Keratinocyte (primary cell): ENCODE measurements around the gene MCAM. TPM values are rescaled to one million over a fixed set of nuclear protein-coding genes. Genes with fewer than 3 reads are reported as not detected.
A peak's percentile ranks its signal among the peaks of the same experiment; 100 is the strongest.

Experiments
- DNase-seq: peaks from one replicate; pipeline ENCODE4 v3.0.0-alpha.2; 2011; ENCODE audit warnings: low read depth, missing footprints, low spot score
- FAIRE-seq: peaks from 2 replicates; lab custom pipeline; 2011; peaks lifted over from hg19 to GRCh38; lab: Jason Lieb, UNC
- H2AFZ ChIP-seq: 2 replicates; pipeline ENCODE4 v1.6.0; 2012; ENCODE audit warnings: low read length, control low read depth, inconsistent platforms; ENCODE audit not compliant: control insufficient read depth
- H3K27ac ChIP-seq: 2 replicates; pipeline ENCODE4 v1.5.1; 2011; ENCODE audit warnings: low read length; ENCODE audit not compliant: control insufficient read depth, insufficient read depth
- H3K27me3 ChIP-seq: 3 replicates; pipeline ENCODE4 v1.6.0; 2011; ENCODE audit warnings: low read length; ENCODE audit not compliant: control insufficient read depth, insufficient read depth; ENCODE audit errors: extremely low read depth
- H3K36me3 ChIP-seq, 2 experiments: 2 replicates in 1 of 2; 3 replicates in 1 of 2; pipeline ENCODE4 v1.5.1; 2011; ENCODE audit warnings: low read length in 2 of 2, mild to moderate bottlenecking in 1 of 2; ENCODE audit not compliant: control insufficient read depth in 2 of 2, insufficient read depth in 2 of 2; ENCODE audit errors: extremely low read depth in 1 of 2
- H3K4me1 ChIP-seq: 3 replicates; pipeline ENCODE4 v1.5.1; 2011; ENCODE audit warnings: low read length; ENCODE audit not compliant: control insufficient read depth, insufficient read depth; ENCODE audit errors: extremely low read depth
- H3K4me2 ChIP-seq: 3 replicates; pipeline ENCODE4 v1.6.0; 2011; ENCODE audit warnings: low read depth, low read length; ENCODE audit not compliant: control insufficient read depth, insufficient read depth; ENCODE audit errors: extremely low read depth
- H3K4me3 ChIP-seq, 3 experiments: fragments of 200-600 bp in 1 of 3; sonication (generic) in 1 of 3; 2 replicates in 2 of 3; 3 replicates in 1 of 3; pipeline ENCODE4 v1.5.1; 2011 to 2016; ENCODE audit warnings: low read length in 3 of 3, mild to moderate bottlenecking in 3 of 3, control low read depth in 2 of 3, inconsistent platforms in 1 of 3, low read depth in 1 of 3, mixed read lengths in 1 of 3, mixed run types in 1 of 3, moderate library complexity in 1 of 3; ENCODE audit not compliant: control insufficient read depth in 2 of 3, insufficient read depth in 2 of 3; ENCODE audit errors: extremely low read depth in 1 of 3
- H3K79me2 ChIP-seq: 2 replicates; pipeline ENCODE4 v1.6.0; 2012; ENCODE audit warnings: low read length; ENCODE audit not compliant: control insufficient read depth, insufficient read depth
- H3K9ac ChIP-seq: 3 replicates; pipeline ENCODE4 v1.6.0; 2011; ENCODE audit warnings: low read length; ENCODE audit not compliant: control insufficient read depth, insufficient read depth; ENCODE audit errors: extremely low read depth
- H3K9me1 ChIP-seq: 3 replicates; pipeline ENCODE4 v1.6.0; 2011; ENCODE audit warnings: low read length; ENCODE audit not compliant: control insufficient read depth, insufficient read depth; ENCODE audit errors: extremely low read depth
- H3K9me3 ChIP-seq: 2 replicates; pipeline ENCODE4 v1.5.1; 2012; ENCODE audit warnings: low read depth, low read length; ENCODE audit not compliant: control insufficient read depth
- H4K20me1 ChIP-seq: 3 replicates; pipeline ENCODE4 v1.6.0; 2011; ENCODE audit warnings: low read length; ENCODE audit not compliant: control insufficient read depth, insufficient read depth; ENCODE audit errors: extremely low read depth
- CTCF ChIP-seq, 3 experiments: IDR thresholded peaks in 1 of 3; conservative IDR thresholded peaks in 1 of 3; optimal IDR thresholded peaks in 1 of 3; 2 replicates in 2 of 3; 3 replicates in 1 of 3; pipeline versions ENCODE3 to v1.5.1; 2011; ENCODE audit warnings: low read length in 3 of 3, mild to moderate bottlenecking in 3 of 3, moderate library complexity in 2 of 3, control low read depth in 1 of 3, inconsistent platforms in 1 of 3; ENCODE audit not compliant: insufficient read depth in 2 of 3; ENCODE audit errors: extremely low read depth in 1 of 3
- EZH2 ChIP-seq: IDR thresholded peaks from one replicate; pipeline ENCODE4 v1.6.1; 2012; ENCODE audit warnings: inconsistent platforms, mild to moderate bottlenecking, low read length, moderate library complexity
- dilution Hi-C: fragments of 300-500 bp; cut with MboI; formaldehyde crosslinking; loops from one replicate; pipeline ENCODE4 v1.7.0; 2020; ENCODE audit warnings: low sequenced_read_pairs; ENCODE audit not compliant: extremely low pct_ligation_motif_present
- polyA plus RNA-seq, 5 experiments: library from polyadenylated mRNA; depleted of rRNA in 3 of 5; stranded (reverse) in 3 of 5; stranded (forward) in 1 of 5; unstranded in 1 of 5; fragments of >200 nt; gene quantifications; 1 replicate in 1 of 5; 2 replicates in 3 of 5; 3 replicates in 1 of 5; pipeline versions ENCODE4 v1.2.1 to v1.2.3, GENCODE V29; 2011 to 2012; ENCODE audit warnings: missing spikeins in 2 of 5, low read depth in 1 of 5, low replicate concordance in 1 of 5

MCAM gene
- polyA plus RNA-seq, 1 donor (not counting 4 experiments of a cell fraction or from before 2014, with no cell fraction given): 8.5 TPM

DNA sequence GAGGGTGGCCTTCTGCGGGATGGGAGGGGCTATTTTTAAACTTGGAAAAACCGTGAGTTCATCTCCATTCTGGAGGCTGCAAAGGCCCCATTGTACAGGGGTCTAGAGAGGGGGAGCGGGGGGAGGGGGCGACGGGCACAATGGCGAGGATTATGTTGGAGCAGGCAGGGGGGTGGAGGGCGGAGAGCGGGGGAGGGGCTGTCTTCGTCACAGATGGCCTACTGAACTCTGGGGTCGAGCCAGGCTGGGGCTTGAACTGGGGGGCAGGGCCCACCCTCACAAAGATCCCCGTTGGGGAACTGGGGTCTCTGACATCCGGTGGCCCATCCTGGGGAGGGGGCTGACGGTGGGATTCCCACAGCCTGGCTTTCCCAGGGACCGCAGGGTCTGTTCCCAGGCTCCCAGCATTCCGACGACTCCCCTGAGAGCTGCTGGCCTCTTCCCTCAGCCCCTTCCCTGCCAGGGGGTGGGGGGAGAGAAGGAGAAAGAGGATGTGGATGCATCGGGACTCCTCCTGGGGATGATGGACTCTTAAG, 3.4 kb upstream of the MCAM start:
- peak overlapping the region; percentile 89 for H2AFZ ChIP-seq
- no peaks in the 10 kb centered on the region for H3K79me2 ChIP-seq
- no peaks in the 10 kb centered on the region for H4K20me1 ChIP-seq
- no peak for DNase-seq
- no peak overlapping the region for H3K4me2 ChIP-seq
- H3K9me3 ChIP-seq: no peaks in the 10 kb centered on the region
- H3K4me1 ChIP-seq: peaks cover 40% of the 10 kb centered on the region
- H3K27me3 ChIP-seq: peaks cover 6% of the 10 kb centered on the region
- no peak for TF ChIP-seq CTCF (optimal IDR thresholded peaks at IDR 0.05 in 1 of 3, IDR thresholded peaks at IDR 0.05 in 1 of 3, conservative IDR thresholded peaks at IDR 0.05 in 1 of 3; ENCODE audit: extremely low read depth in 1 of 3, insufficient read depth in 2 of 3, low read length in 3 of 3)
- TF ChIP-seq EZH2: no peak
- peak overlapping the region; percentile 71 for H3K9ac ChIP-seq
- dilution Hi-C loops: no loop called here
- H3K4me3 ChIP-seq: no peak overlapping the region
- no peak overlapping the region for H3K27ac ChIP-seq
- FAIRE-seq: no peak
- no peaks in the 10 kb centered on the region for H3K9me1 ChIP-seq
- no peaks in the 10 kb centered on the region for H3K36me3 ChIP-seq

DNA sequence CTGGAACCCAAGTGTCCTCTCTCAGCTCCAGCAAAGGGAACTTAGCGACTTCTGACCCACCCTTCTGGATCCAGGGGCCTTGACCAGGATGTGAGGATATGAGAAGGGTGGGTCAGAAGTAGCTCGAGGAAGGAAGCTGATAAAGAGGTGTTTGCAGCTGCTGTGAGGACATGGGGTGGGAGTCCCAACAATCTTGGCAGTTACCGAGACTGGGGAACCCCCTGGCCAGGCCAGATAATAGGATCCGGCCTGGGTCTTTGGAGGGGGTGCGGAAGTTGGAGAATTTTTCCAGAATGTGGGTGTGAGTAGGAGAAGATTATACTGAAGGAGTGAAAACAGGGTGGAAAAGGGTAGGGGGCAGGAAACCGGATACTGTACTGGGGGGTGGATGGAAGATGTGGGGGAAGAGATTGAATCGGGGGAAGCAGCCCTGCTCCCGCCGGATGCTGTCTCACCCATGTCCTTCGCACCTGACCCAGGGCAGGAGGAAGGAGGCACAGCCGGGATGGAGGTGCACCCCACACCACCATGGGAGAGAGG, 2.8 kb upstream of the MCAM start:
- H3K27ac ChIP-seq: no peak overlapping the region
- DNase-seq: no peak
- no peak overlapping the region for H2AFZ ChIP-seq
- no peaks in the 10 kb centered on the region for H4K20me1 ChIP-seq
- H3K4me3 ChIP-seq: no peak overlapping the region
- H3K9me3 ChIP-seq: no peaks in the 10 kb centered on the region
- H3K36me3 ChIP-seq: no peaks in the 10 kb centered on the region
- H3K27me3 ChIP-seq: peaks cover 6% of the 10 kb centered on the region
- no peak overlapping the region for H3K4me2 ChIP-seq
- dilution Hi-C loops: no loop called here
- no peak for FAIRE-seq
- TF ChIP-seq EZH2: no peak
- no peak for TF ChIP-seq CTCF (optimal IDR thresholded peaks at IDR 0.05 in 1 of 3, IDR thresholded peaks at IDR 0.05 in 1 of 3, conservative IDR thresholded peaks at IDR 0.05 in 1 of 3; ENCODE audit: extremely low read depth in 1 of 3, insufficient read depth in 2 of 3, low read length in 3 of 3)
- H3K4me1 ChIP-seq: peaks cover 42% of the 10 kb centered on the region
- H3K9ac ChIP-seq: no peak overlapping the region
- no peaks in the 10 kb centered on the region for H3K79me2 ChIP-seq
- H3K9me1 ChIP-seq: no peaks in the 10 kb centered on the region
